Astrocyte of the spinal cord (primary cell): ENCODE results near the gene NOC4L.
"Not testable (repeated sequence)": the region's sequence is repeated elsewhere in the genome, so short reads cannot be mapped to it uniquely, and the experiment has no call there.

ENCODE experiments used
- DNase-seq: peaks from one replicate; pipeline ENCODE4 v3.0.0; 2011; ENCODE audit warnings: low read depth, low spot score
- H3K4me3 ChIP-seq: 2 replicates; pipeline ENCODE4 v1.5.1; 2011; ENCODE audit warnings: low read depth, mild to moderate bottlenecking, low read length, moderate library complexity
- in situ Hi-C: cut with HindIII; loops from 2 replicates; pipeline ENCODE4 v1.10.0; 2017; ENCODE audit warnings: low sequenced_read_pairs
- TF ChIP-seq, protein P1 (sequence below): IDR thresholded peaks from 2 replicates; pipeline ENCODE4 v1.5.1; 2012; ENCODE audit warnings: low read depth, mild to moderate bottlenecking, low read length, inconsistent platforms

The NOC4L gene

DNA sequence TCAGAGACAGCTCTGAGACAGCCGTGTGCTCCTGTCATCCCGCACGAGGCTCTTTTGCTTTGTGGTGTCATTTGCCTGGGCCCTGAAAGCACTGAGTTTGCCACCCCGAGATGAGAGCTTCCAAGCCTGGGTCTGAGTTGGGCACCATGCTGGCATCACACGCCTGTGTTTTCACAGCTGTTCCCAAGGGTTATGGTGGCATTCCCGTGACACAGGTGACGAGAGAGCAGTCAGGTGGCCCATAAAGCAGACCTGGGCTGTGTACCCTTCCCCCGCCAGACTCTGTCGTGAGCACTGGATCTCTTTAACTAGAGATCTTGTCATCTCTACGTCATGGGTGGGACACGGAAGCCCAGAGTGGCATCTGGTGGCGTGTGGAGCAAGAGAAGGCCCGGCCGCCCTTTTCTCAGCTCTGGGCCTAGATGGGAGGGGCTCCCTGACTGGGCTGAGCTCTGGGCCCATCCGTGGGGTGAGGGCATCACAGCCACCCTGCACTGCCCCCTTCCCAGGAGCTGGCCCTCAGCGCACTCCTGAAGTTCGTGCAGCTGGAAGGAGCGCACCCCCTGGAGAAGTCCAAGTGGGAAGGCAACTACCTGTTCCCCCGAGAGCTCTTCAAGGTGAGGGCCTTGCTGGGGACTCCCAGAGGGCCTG, 2.6 kb downstream of the NOC4L start:
- DNase-seq, result no peak
- no peak overlapping the region for H3K4me3 ChIP-seq
- in situ Hi-C loops, result no loop called here

GRCh38 chr12:132147423-132148367, 3.4 kb downstream of the NOC4L start:
- TF ChIP-seq, protein P1, sequence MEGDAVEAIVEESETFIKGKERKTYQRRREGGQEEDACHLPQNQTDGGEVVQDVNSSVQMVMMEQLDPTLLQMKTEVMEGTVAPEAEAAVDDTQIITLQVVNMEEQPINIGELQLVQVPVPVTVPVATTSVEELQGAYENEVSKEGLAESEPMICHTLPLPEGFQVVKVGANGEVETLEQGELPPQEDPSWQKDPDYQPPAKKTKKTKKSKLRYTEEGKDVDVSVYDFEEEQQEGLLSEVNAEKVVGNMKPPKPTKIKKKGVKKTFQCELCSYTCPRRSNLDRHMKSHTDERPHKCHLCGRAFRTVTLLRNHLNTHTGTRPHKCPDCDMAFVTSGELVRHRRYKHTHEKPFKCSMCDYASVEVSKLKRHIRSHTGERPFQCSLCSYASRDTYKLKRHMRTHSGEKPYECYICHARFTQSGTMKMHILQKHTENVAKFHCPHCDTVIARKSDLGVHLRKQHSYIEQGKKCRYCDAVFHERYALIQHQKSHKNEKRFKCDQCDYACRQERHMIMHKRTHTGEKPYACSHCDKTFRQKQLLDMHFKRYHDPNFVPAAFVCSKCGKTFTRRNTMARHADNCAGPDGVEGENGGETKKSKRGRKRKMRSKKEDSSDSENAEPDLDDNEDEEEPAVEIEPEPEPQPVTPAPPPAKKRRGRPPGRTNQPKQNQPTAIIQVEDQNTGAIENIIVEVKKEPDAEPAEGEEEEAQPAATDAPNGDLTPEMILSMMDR, result no peak
- in situ Hi-C loops, result no loop called here
- no peak for DNase-seq
- no peak overlapping the region for H3K4me3 ChIP-seq

More for the DNA sequence above, 2.6 kb downstream of the NOC4L start:
- TF ChIP-seq, protein P1, result no peak

DNA sequence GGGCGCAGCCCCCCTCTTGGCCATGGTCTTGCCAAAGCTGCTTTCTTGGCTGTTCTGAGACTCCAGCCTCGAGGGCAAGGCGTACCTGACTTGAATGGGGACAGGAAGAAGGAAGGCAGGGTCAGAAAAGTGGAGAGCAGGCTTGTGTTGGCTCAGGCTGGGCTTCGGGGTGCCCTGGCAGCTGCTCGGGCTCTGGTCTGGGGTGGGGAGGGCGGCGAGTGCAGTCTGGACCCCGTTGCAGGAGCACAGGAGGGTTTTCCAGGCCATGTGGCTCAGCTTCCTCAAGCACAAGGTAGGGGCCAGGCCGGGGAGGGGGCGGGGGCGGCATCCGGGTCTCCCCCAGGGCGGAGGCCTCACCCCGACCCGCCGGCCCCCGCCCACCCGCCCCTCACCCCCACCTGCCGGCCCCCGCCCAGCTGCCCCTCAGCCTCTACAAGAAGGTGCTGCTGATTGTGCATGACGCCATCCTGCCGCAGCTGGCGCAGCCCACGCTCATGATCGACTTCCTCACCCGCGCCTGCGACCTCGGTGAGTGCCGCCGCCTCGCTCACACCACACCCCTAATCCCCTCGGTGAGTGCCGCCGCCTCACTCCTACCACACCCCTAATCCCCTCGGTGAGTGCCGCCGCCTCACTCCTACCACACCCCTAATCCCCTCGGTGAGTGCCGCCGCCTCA, 4.2 kb downstream of the NOC4L start:
- DNase-seq, result no peak
- TF ChIP-seq, protein P1, result no peak
- in situ Hi-C loops, result no loop called here
- H3K4me3 ChIP-seq, result no peak overlapping the region

DNA sequence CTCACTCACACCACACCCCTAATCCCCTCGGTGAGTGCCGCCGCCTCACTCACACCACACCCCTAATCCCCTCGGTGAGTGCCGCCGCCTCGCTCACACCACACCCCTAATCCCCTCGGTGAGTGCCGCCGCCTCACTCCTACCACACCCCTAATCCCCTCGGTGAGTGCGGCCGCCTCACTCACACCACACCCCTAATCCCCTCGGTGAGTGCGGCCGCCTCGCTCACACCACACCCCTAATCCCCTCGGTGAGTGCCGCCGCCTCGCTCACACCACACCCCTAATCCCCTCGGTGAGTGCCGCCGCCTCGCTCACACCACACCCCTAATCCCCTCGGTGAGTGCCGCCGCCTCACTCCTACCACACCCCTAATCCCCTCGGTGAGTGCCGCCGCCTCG, 5.3 kb downstream of the NOC4L start:
- in situ Hi-C loops, H3K4me3 ChIP-seq, DNase-seq: not testable (repeated sequence)

DNA sequence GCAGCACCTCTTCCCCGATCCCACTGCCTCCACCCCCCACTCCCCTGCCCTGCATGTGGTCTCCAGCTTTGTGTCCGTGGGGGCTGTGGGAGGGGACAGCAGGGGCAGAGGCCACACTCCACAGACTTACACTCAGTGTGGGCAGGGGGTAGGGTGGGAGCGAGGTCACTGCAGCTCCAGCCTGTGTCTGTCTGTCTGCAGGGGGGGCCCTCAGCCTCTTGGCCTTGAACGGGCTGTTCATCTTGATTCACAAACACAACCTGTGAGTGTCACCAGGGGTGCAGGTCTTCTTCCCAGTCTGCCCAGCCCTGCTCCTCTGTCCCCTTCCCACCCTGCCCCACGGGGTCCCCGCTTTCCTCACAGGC, 6.5 kb downstream of the NOC4L start:
- no peak for DNase-seq
- in situ Hi-C loops, result no loop called here
- TF ChIP-seq, protein P1, result no peak

DNA sequence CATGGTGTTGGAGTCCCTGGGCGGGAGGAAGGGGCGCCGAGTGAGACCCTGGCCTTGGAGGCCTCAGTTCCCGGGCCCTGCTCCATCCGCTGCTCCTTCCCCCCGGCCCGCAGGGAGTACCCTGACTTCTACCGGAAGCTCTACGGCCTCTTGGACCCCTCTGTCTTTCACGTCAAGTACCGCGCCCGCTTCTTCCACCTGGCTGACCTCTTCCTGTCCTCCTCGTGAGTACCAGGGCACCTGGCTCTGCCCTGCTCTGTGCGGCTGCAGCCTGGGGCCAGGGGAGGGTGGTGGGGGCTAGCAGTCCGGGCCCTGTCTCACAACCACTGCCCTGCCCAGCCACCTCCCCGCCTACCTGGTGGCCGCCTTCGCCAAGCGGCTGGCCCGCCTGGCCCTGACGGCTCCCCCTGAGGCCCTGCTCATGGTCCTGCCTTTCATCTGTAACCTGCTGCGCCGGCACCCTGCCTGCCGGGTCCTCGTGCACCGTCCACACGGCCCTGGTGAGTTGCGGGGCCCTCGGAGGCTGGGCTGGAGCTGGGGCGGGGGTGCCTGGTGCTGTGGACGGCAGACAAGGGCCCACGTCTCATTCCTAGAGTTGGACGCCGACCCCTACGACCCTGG, 7.0 kb downstream of the NOC4L start:
- TF ChIP-seq, protein P1, result no peak
- H3K4me3 ChIP-seq, result no peak overlapping the region
- DNase-seq, result no peak
- in situ Hi-C loops, result no loop called here

More for the DNA sequence above, 6.5 kb downstream of the NOC4L start:
- no peak overlapping the region for H3K4me3 ChIP-seq
